ENCODE results near the gene TAS2R14. TPM values are rescaled to one million over a fixed set of nuclear protein-coding genes. Genes with fewer than 3 reads are reported as not detected.

TAS2R14 gene
- polyA plus RNA-seq, 1 of the 3 experiments (the other 2 are of a cell fraction): 1.4 TPM

DNA sequence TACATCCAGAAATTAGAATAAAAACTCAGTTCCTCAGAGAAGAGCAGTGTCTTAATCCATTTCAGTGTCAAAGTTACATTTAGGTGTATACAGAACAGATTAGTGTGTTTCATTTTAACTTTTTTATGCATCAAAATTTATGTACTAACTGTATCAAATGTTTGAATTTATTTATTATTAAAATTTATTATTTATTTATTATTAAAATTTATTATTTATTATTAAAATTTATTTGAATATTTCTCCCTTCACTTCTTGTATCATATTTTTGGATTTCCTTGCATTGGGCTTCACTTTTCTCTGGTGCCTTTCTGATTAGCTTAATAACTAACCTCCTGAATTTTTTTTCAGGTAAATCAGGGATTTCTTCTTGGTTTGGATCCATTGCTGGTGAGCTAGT, 2.3 kb upstream of the TAS2R14 start:
- Histone ChIP-seq H3F3A (replicated peaks; ENCODE audit: insufficient read depth) (peaks cover 5% of the 10 kb centered on the region), H3K9me3 (peaks cover under 1% of the 10 kb centered on the region; the same call in 1 of the 2 replicates), H3K79me2 (ENCODE audit: insufficient read depth) (no peaks in the 10 kb centered on the region), H3K4me3 (ENCODE audit: low read depth in 2 of 2, low read length in 1 of 2) (no peak overlapping the region), H3K9ac (no peak overlapping the region), H3K27ac (ENCODE audit: low read depth in 2 of 2, low read length in 1 of 2) (no peak overlapping the region), H3K4me1 (ENCODE audit: control insufficient read depth in 1 of 2, insufficient read depth in 2 of 2, low read depth in 1 of 2, low read length in 1 of 2) (peaks cover 0 to 4% of the 10 kb centered on the region in 2 experiments; a peak in 1 of 4 replicates), H3K27me3 (ENCODE audit: insufficient read depth) (no peaks in the 10 kb centered on the region), H3K9me2 (no peaks in the 10 kb centered on the region; the same call in 1 of the 2 replicates), H2AFZ (ENCODE audit: low read depth) (no peak overlapping the region), H3K4me2 (no peak overlapping the region), H3K36me3 (replicated peaks in 1 of 2; ENCODE audit: control insufficient read depth in 1 of 2, insufficient read depth in 2 of 2, low read length in 1 of 2) (peaks cover 0 to 2% of the 10 kb centered on the region in 2 experiments), H4K20me1 (ENCODE audit: insufficient read depth) (no peaks in the 10 kb centered on the region)
- DNase-seq: no peak
- ChIA-PET POLR2A (no interaction called here), CTCF (no interaction called here)
- TF ChIP-seq, protein P1, sequence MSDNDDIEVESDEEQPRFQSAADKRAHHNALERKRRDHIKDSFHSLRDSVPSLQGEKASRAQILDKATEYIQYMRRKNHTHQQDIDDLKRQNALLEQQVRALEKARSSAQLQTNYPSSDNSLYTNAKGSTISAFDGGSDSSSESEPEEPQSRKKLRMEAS (IDR thresholded peaks at IDR 0.05; ENCODE audit: low read depth): no peak
- no peak for TF ChIP-seq GABPA (IDR thresholded peaks at IDR 0.05; ENCODE audit: low read depth)
- no peak for TF ChIP-seq TEAD4 (IDR thresholded peaks at IDR 0.05; ENCODE audit: borderline replicate concordance, insufficient read depth)
- no peak for TF ChIP-seq TAF1 (IDR thresholded peaks at IDR 0.05; ENCODE audit: borderline replicate concordance, low read depth, low read length)
- no peak for TF ChIP-seq NFIC (IDR thresholded peaks at IDR 0.05; ENCODE audit: borderline replicate concordance)
- no peak for TF ChIP-seq EP300 (IDR thresholded peaks at IDR 0.05; ENCODE audit: borderline replicate concordance in 1 of 2, low read depth in 1 of 2, low read length in 1 of 2)
- no peak for TF ChIP-seq RFX5 (IDR thresholded peaks at IDR 0.05; ENCODE audit: low read length)
- TF ChIP-seq GATA2 (CRISPR knock-in tag; IDR thresholded peaks at IDR 0.05): no peak
- TF ChIP-seq, protein P2, sequence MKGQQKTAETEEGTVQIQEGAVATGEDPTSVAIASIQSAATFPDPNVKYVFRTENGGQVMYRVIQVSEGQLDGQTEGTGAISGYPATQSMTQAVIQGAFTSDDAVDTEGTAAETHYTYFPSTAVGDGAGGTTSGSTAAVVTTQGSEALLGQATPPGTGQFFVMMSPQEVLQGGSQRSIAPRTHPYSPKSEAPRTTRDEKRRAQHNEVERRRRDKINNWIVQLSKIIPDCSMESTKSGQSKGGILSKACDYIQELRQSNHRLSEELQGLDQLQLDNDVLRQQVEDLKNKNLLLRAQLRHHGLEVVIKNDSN (IDR thresholded peaks at IDR 0.05; ENCODE audit: borderline replicate concordance, low read depth): no peak
- no peak for TF ChIP-seq FOXM1 (IDR thresholded peaks at IDR 0.05; ENCODE audit: low read depth)
- TF ChIP-seq TCF12 (IDR thresholded peaks at IDR 0.05): no peak
- TF ChIP-seq NRF1 (IDR thresholded peaks at IDR 0.05; ENCODE audit: low read depth, low read length): no peak
- TF ChIP-seq RAD21 (IDR thresholded peaks at IDR 0.05; ENCODE audit: low read length): no peak
- no peak for TF ChIP-seq REST (IDR thresholded peaks at IDR 0.05; ENCODE audit: low read depth, low read length)
- no peak for TF ChIP-seq FOSL2 (IDR thresholded peaks at IDR 0.05; ENCODE audit: borderline replicate concordance, low read depth)
- no peak for TF ChIP-seq POLR2AphosphoS5 (IDR thresholded peaks at IDR 0.05; ENCODE audit: low read depth, low read length)
- no peak for TF ChIP-seq SMC3 (IDR thresholded peaks at IDR 0.05; ENCODE audit: low read depth, low read length)
- no peak for TF ChIP-seq EZH2phosphoT487 (IDR thresholded peaks at IDR 0.05; ENCODE audit: borderline replicate concordance, low read depth)

All from SK-N-SH (cell line).